Anterior cingulate cortex (tissue), 58 donors: ENCODE results near the gene WDR7.

ENCODE experiments used
- DNase-seq, 58 donors: peaks; one replicate each; lab custom pipeline; 2025; lab: John Stamatoyannopoulos, UW

WDR7 gene

DNA sequence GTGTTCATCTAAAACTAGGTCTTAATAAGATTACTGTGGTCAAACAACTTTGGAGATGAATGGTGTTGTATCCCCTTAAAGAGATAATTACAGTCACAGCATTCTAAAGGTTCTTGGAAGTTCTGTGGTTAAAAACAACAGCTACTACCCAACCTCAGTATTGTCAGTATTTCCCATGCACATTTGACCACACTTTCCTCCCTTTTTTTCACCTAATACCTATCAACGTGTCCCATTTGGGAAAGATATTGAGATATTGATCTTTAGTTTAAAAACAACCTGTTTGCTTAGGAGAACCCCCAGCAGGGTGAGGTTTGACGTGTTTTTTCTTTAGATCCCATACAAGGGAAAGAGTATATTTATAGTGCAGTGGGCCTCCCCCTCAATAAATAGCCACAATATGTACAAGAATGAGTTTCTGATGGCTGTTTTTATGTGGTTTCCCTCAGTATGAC is 65.6 kb downstream of the WDR7 start:
- DNase-seq = no peak

DNA sequence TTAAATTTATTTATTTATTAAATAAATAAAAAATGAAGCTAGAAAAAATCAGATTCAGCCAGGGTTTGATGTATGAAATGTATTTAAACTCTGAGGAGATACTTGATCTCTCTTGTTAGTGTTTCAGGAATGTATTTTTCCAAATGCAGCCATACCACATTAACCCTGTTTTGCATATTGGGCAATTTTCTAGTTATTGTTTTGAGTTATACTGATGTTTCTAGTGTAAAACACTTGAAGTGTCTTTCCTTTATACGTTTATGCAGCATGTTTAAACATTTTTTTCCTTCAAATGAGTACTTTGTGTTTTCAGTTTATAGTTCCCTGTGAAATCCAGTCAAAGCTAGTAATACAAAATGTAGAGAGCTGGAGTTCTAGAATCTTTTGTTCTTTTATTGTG is 69.9 kb downstream of the WDR7 start:
- DNase-seq = no peak

DNA sequence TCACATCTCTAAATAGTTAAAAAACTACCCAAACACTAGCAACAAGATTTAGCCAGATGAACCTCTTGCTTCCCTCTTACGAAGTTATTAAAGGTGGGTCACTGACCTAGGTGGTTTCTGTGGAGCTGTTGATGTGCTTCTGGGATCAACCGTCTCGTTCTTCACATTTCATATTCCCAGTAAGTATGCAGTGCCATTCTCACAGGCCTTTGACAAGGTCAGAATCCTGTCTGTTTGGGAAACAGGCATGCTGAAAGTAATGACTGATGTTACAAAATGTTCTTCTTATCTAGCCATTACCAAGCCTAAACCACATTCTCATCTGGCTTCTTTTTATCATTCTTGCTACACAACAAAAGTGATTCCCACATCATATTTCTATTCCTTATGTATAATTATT is 70.3 kb downstream of the WDR7 start:
- DNase-seq = no peak

DNA sequence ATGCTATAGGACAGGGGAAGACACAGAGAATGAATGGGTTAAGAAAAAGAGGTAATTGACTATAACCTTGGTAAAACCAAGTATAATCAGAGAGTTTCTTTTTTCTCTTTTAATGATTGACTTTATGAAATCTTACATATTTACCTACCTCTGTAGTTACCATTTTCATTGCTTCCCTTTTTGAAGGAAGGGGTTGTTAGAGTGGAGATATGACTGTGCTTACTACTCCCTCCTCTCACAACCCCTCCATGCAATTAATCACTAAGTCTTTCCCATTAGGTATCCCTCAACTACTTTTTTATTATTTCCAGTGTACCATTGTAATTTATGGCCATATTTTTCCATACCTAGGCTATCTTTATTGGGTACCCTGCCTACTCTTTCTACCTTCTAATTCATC is 71.4 kb downstream of the WDR7 start:
- DNase-seq = no peak

DNA sequence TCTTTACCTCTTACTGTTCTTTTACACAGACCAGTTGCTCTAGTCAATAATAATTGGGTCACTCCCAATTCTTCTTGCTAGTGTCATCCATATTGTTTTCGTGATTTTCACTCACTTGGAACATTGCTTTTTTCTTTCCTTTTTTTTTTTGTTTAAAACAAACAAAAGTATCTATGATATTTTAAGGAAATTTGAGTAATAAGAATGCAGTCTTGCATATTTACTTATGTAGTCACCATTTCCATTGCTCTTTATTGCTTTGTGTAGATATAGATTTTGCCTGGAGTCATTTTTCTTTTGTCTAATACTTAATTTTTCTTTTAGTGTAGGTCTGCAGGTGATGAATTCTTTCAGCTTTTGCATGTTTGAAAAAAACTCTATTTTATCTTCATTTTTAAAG is 71.9 kb downstream of the WDR7 start:
- no peak for DNase-seq

DNA sequence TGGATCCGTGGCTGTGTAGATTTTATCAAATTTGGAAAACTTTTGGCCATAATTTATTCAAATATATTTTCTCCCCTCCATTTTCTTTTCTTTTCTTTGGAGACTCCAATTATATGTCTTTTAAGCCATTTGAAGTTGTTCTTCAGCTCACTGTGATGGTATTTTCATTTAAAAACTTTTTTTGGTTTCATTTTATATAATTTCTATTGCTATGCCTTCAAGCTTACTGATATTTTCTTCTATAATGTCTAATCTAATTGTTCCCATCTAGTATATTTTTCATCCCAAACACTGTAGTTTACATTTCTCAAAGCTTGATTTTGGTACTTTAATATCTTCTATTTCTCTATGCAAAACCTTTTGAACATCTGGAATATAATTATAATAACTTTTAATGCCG is 72.5 kb downstream of the WDR7 start:
- no peak for DNase-seq

DNA sequence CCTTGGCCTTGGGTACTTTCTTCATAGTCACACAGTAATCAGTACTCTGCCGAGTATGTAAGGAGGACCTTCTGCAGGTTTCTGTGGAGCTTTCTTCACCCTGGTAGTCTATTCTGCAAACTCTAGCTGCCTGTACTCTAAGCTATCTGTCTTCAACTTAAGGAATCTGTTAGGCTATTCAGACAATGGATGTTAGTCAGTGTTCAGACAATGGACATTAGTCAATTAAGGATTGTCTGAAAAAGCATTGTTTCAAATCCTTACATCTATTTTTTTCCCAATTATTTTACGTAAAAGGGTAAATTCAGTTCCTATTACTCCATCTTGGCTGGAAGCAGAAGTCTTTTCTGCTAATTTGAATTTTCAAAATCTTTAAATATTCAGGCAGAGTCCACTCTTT is 75.7 kb downstream of the WDR7 start:
- no peak for DNase-seq

DNA sequence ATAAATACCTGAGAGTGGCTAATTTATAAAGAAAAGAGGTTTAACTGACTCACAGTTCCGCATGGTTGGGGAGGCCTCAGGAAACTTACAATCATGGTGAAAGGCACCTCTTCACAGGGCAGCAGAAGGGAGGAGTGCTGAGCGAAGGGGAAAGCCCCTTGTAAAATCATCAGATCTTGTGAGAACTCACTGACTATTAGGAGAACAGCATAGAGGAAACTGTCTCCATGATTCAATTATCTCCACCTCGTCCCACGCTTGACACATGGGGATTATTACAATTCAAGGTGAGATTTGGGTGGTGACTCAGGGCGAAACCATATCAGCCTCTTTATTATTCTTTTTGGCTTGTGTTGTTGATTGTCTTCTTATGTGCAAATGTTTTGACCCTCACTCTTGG is 76.2 kb downstream of the WDR7 start:
- no peak for DNase-seq

DNA sequence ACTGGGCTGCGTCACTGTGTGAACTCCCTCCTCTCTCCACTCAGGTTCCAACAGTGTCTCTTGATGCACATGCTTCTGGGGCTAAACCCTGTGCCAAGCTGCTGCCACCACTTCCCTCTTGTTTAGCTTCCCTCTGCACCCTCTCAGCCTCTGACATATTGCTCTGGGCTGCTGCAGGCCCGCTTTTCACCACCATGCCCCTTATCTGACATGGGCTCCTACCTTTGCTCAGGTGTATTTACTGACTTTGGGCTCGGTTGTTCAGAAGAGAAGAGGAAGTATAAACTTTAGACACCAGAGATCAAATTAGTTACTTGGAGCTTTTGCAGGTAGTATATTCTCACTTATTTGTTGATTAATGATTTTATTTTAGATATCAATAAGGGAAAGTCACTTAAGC is 77.6 kb downstream of the WDR7 start:
- DNase-seq = no peak

DNA sequence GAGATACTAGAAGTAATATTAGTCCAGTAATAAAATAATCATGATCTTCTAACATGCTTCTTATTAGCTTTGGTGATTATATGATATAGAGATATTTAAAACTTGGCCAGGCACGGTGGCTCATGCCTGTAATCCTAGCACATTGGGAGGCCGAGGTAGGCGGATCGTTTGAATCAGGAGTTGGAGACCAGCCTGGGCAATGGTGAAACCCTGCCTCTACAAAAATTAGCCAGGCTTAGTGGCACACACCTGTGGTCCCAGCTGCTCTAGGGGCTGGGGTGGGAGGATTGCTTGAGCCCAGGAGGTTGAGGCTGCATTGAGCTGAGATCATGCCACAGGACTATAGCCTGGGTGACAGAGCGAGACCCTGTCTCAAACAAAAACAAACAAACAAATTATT is 87.0 kb downstream of the WDR7 start:
- DNase-seq = no peak

DNA sequence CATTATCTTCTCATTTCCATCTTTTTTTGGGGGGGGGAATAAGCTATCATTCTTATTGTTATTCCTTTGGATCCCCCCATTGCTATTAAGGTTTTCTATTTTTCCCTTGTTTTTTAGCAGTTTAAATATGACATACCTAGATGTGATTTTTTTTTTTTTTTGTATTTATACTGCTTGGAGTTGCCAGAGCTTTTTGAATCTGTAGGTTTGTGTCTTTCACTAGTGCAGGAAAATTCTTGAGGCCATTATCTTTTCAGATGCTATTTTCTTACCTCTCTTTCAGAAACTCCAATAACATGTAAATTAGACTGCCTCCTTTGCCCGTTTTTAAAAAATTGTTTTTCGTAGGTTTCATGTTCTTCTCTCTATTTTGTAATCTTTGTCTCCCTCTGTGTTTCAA is 88.6 kb downstream of the WDR7 start:
- no peak for DNase-seq

DNA sequence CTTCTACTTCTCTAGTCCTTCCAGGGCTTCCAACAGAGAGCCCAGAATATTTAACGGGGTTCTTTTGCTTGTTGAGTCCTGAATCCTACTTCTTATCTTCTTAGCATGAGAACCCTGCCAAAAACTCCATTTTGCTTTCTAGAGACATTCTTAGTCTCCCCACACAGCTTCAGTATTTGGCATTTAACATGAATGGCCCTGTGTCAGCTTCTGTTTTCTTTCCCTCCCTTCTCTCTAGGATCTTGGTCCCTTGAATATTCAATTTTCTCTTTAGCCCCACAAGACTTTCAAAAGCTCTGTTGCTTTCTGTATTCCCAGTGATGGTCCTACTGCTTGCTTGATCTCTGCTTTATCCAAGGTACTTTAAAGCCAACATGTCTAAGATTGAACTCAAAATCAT is 89.5 kb downstream of the WDR7 start:
- no peak for DNase-seq

DNA sequence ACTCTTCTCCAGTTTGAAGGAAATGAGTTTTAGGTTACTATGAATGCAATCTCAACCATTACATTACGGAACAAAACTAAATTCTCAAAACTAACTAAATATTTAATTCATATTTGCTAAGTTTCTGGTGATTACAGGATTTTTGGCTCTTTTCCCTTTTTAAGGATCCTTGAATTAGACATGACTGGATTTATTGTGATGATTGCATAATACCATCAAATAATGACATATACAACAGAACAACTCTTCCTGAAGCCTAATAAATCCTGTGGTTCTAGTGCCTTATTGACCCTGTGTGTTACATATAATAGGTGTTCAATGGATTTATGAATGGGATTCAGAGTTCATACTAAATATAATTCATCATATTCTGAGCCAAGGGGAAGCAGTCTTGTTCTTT is 90.5 kb downstream of the WDR7 start:
- no peak for DNase-seq

DNA sequence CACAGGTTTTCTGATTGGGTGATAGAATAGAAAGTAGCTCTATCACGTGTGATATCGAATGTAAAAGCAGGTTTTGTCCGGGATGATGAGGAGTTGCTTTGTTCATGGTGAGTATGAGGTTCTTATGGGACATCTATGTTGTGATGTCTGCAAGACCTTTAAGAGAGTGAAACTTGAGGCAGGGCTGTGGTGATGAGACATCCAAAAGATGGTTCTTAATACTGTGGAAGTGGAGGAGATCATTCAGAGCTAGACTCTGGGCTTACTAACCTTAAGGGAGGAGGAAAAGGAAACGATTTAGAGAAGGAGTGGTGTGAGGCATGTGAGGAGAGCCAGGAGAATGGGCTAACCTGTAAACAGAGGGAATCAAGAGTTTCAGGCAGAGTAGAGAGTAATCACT is 92.0 kb downstream of the WDR7 start:
- no peak for DNase-seq

DNA sequence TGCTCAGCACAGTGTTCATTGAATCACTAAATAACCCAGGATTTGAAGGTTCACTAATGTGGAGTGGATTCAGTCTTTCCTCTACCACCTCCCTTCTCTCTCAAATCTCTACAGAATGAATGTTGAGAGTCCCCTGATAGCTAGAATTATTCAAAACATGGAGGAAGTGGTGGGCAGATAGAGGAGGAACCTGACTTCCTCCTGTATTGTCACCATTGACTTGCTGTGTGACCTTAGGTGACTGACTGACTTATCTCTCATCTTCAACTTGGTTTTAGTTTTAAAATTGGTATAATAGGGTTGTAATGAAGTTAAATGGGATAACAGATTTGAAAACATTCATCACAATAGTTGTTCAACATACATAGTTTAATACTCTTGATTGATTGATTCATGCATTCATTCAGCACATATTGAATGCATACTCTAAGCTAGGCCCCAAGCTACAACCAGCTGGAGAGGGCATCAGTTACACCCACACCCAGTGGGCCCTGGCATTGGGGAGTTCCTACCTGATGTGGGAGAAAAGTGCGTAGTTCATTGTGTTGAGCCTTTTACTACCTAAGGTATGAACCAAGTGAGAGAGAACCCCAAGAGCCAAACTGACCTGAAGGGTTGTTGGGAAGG is 96.0 kb downstream of the WDR7 start:
- DNase-seq = no peak

DNA sequence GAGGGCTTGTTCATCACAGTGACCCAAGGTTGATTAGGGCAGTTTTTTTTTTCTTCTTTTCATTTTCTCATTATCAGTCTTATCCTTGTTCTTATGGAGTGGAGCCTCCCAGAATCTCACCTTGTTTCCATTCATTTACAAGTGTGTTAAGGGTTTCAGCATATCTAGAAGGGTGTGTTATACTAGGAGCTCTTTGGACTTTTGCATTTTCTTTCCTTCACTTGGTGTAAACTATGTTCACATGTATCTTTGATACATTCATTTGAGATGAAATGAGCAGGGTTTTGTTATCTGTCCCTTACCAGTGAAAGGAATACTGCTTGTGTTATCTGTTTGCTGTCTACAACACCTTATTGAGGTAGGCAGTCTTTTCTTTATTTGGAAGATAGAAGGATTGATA is 96.7 kb downstream of the WDR7 start:
- DNase-seq = no peak

DNA sequence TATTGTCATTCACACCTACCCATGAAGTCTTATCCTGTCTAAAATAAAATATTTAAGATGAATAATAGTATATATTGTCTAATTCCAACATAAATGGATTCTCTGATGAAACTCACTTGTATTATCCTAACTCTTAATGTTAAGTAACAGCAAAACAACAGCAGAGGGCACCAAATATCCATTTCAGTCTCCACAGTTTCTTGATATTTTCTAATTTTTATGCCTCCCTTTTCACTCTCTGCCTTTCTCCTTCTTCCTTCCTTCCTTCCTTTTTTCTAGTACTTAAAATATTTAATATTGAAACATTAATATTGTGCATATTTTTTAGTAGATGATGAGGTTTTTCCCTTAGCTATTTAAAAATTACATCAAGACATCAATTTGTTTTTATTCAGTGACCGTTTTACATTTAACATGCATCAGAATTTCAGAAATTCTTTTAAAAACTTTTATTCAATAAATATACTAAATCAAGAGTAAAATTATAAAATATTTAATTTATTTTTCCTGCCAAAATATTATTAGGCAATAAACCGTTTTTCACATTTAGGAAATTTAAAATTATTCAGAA is 97.6 kb downstream of the WDR7 start:
- DNase-seq = peak in 1 of 58 donors; percentile 32

DNA sequence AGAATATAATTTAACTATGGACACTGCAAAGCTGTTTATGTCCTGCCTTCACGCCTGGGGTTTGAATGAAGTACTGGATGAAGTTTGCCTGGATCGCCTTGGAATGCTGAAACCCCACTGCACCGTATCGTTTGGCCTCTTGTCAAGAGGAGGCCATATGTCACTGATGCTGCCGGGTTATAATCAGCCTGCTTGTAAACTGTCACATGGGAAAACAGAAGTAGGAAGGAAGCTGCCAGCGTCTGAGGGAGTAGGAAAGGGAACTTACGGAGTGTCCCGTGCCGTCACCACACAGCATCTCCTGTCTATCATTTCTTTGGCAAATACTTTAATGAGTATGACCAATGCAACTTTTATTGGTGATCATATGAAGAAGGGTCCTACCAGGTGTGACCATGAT is 105.8 kb downstream of the WDR7 start:
- peak in 6 of 58 donors; percentile 3 to 8 (median 5) for DNase-seq

DNA sequence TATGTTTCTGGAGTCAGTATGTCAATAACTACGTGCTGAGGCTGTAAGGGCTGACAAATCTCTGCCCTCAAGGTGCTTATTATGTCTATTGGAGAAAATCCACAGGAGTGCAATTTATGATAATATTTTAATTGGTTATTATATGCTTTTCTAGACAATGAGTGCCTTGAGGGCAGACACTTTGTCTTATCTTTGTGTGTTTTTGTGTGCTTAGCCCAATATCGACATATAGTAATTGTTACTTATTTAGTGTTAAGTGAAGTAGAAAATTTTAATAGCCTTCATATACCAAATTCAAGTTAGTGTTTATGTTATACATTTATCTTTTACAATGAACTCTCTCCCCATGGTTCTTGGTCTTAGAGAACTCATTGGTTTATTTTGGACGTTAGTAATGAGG is 118.9 kb downstream of the WDR7 start:
- DNase-seq = no peak

DNA sequence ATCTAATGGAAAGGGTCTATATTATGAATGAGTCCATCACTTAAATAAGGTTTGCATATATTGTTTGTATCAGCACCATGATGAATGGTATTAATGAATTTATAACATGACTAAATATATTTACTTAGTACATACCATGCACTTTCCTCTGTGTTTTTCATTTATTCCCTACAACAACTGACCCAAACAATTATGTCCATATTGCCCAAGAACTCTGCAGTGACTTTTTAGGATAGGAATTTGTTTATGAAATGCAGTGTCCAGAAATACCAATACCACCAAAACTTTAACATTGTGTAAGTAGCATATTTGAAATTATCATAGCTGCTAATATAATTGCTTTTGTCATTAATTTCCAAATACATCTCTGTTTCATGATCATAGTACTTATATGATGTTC is 119.7 kb downstream of the WDR7 start:
- no peak for DNase-seq

DNA sequence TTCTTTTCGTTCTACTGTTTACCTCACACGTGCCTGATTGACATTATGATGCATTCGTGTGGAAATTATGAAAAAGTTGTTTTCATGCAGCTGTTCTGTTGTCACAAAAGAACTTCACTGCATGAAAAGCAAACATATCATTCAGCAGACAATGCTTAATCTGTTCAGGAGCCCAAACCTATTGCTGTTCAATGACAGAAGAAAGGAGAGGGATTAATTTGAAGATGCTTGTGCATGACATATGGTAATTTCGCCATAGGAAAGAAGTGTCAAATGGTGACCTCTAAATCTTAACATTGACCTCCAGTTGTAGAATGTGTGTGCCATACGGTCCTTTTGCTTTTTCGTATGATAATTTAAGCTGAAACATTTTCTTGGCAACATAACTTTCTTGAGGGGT is 124.5 kb downstream of the WDR7 start:
- no peak for DNase-seq

DNA sequence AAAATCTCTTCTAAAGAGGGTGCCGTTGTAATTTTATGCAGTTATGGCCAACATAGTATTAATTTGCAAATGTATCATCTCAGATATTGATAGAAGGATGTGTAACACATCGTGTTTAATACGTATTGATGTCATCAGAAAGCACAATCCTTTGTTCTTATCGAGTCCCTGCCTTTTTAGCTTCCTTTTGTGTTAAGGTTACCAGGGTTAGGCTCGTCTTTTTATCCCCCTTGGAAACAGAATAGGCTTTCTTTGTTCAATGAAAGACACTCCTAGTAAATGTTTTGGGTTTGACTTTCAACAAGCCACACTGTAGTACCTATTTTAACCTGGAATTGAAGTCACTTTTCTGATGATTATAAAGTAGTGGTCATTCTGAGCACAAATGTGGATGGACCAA is 136.2 kb downstream of the WDR7 start:
- DNase-seq = no peak
